Kidney glomerular epithelial cell (primary cell): Measurements from ENCODE around the gene PCYT1A.

Source experiments
- DNase-seq: peaks from one replicate; lab custom pipeline; 2025; lab: John Stamatoyannopoulos, UW

PCYT1A gene

DNA sequence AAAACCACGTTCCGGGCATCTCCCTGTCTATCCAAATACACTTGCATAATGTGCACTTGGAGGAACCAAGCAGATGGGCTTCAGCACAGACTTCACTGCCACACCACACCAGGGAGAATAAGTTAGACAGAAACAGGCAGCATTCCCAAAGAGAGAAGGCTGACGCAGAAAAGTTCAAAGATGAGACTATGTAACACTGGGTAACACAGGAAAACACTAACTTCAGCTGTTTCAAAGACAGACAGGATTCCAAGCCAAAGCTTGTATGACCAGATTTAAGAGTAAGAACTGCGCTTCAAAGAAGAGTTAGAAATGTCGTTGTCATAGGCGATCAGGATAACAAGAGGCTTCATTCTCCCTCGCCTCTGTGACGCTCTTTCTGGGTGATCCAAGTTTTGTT, 51.3 kb downstream of the PCYT1A start:
- DNase-seq = no peak

DNA sequence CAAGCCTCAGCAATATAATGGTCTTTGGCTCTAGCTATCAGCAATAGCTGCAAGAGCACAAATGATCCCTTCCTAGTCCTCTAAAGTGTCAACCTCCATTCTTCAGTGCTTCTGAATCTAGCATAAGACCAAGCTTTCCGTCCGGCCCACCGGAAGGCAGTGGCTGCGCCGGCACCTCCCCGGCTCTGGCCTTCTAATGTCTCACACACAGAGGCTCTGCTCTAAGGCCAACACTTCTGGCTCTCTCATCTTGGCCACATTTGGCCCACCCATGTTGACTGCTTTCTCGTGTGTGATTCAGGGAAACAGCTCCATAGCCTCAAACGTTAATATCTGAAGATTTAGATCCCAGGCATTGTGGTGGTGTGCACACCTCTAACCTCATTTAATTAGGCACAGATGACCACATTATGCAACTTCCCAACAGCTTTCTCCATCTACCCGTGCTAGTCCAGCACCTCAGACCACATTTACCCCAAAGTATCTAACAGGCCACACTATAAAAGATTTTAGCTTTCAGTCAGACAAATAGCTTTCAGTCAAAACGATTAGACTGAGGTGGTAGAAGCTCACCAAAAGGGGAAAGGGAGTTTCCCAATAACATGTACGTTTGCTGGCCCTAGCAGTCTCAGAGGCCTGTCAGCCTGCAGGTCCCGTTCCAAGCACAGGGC, 51.9 kb downstream of the PCYT1A start:
- no peak for DNase-seq

DNA sequence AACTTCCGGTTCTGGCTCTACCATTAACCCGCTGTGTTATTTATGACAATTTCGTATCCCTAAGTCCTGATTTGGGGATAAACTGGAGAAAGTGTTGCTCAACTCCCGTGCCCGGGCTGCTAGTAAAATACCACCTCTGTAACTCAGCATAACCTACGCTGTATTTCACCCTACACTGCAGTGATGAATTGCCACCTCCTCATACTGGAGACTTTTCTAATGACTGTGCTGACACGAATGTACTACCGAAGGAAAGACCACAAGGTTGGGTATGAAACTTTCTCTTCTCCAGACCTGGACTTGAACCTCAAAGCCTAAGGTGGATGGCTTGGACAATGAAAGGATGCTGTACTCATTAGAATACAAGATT, 54.7 kb downstream of the PCYT1A start:
- no peak for DNase-seq

DNA sequence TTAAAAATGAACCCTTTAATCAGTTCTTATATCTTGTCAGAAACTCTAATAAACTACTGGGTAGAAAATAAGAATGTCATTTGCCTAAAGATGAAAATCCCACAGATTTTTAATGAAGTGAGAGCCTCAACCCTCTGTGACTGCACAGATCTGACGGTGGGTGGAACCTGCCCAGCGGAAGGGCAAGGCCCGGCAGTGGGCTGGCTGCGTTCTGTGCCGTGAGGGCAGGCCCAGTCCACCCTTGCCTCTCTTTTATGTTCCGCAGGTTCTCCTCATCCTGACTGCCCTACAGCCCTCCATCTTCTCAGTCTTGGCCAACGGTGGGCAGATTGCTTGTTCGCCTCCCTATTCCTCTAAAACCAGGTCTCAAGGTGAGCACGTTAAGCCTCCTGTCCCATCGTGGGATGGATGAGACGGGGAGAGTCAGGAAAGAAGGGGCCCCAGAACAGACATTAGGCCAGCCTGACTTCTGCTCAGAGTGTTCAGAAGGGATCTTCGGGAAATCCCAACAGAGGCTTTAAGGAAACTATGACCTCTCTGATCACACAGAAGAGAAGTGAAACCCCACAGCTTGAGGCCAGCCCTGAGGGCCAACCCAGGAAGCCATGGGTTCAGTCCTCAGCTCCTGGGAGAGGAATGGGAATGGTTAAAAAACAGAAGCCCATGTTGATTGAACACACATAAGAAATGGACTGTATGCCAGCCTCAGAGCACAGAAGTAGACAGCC, 55.2 kb downstream of the PCYT1A start:
- DNase-seq = no peak

DNA sequence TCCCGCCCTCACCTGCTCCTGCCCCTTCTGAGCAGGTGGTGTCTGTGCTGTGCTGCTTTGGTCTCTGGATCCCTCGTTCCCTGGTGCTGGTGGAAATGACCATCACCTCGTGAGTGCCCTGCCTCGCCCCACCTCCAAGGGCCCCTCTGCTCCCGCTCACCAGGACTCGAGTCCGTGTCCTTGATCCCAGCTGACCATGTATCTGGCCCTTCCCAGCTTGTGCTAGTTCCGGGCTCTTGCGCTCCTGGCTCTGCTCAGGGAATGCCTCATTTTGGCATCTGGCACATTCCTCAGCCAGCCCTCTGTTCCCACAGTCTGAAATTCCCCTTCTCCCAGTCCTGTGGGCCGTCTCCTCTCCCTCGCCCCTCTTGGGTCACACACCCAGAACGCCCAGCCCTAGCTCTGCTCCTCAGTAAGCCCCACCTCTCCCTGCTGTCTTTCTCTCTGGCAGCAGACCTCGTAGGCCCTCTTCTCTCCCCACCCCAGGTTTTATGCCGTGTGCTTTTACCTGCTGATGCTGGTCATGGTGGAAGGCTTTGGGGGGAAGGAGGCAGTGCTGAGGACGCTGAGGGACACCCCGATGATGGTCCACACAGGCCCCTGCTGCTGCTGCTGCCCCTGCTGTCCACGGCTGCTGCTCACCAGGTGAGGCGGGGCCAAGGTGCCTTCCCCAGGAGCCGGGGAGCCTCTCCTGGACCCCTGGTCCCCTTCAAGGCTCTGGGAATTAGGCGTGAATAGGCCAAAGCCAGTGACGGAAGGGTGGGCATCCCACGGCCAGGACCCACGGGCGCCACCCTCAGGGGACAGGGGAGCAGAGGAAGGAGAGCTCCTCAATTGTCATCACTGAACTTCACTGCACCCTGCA, 59.7 kb downstream of the PCYT1A start:
- no peak for DNase-seq

DNA sequence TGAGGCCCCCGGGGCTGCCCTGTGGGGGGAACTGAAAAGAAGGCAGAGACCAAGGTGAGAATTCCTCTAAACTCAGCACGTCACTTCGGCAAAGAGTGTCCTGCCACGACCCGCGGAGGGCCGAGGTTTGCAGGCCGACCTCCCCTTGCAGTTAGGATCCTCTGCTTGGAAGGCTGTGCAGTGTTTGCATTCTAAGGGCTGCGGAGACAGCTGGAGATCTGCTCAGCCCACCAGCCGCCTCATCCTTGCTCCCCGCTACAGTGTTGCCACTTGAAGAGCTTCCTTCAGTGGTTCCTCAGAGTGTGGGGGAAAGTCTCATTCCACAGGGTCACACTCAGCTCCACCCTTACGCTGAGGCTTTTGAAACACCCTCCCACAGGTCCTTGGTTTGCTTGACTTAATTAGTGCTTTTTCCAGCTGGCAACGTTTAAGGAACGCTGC, 60.4 kb downstream of the PCYT1A start:
- DNase-seq = no peak

DNA sequence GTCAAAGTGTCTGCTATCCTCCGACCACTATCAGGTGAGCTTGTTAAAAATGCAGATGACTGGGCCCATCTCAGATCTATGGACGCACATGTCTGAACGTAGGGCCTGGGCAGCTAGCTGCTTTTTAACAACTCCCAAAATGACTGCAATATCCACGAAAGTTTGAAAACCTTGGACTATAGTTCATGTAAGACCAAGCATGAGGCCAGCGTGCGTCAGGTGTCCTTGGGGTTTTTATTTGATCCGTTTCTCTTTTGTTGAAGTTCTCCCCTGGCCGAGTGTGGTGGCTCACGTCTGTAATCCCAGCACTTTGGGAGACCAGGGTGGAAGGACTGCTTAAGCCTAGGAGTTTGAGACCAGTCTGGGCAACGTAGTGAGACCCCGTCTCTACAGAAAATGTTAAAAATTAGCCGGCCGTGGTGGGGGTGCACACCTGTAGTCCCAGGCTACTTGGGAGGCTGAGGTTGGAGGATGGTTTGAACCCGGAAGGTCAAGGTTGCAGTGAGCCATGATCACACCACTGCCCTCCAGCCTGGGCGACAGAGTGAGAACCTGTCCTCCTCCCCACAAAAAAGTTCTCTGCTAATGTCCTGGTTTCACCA, 61.7 kb downstream of the PCYT1A start:
- DNase-seq = no peak

DNA sequence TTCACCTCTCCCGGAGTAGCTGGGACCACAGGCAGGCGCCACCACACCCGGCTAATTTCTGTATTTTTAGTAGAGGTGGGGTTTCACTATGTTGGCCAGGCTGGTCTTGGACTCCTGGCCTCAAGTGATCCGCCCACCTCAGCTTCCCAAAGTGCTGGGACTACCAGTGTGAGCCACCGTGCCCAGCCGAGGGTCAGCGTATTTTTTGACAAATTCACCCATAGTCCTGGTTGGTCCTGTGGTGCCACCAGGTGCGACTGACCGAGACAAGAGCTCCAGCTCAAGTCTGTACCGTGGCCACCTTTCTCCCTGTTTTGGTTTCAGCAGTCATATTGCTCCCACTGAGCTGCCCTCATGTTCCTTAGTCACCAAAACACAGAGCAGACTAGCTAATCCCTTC, 62.4 kb downstream of the PCYT1A start:
- no peak for DNase-seq

DNA sequence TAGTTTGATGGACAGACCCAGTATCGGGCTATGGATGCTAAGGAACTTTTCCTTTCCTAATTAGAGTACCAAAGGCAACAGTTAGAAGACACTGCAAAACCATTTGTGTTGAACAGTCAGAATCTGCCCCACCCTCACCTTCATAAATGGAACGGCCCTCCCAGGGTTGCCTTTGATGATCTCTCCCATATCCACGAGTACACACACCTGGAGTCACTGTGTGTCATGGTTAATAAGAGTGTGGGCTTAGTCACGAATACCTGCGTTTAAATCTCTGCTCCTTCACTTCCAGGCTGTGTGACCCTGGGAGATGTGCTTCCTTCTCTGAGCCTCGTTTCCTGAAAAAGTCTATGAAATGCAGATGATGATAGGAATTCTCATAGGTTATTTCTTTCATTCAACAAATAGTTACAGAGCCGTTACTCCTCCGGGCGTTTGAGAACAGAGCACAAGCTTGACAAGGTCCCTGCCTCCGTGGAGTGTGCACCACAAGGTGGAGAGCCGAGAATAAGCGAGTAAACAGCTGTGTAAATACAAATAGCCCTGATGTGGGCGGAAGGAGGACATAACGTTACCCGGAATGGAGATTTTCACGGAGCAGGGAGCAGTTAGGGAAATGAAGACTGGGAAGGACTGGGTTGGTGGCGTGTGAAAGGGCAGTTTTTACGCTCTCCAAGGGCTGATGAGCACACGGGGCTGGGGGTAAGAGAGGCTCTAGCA, 64.5 kb downstream of the PCYT1A start:
- DNase-seq = no peak

DNA sequence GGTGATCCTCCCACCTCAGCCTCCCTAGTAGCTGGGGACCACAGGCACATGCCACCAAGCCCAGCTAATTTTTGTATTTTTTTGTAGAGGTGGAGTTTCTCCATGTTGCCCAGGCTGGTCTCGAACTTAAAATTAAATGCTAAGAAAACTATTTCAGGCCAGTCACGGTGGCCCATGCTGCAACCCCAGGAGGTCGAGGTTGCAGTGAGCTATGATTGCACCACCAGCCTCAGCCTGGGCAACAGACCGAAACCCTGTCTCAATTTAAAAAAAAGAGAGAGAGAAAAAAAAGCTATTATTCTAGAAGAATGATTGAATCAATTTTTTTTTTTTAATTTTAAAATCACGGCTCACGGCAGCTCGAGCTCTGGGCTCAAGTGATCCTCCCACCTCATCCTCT, 66.5 kb downstream of the PCYT1A start:
- no peak for DNase-seq

DNA sequence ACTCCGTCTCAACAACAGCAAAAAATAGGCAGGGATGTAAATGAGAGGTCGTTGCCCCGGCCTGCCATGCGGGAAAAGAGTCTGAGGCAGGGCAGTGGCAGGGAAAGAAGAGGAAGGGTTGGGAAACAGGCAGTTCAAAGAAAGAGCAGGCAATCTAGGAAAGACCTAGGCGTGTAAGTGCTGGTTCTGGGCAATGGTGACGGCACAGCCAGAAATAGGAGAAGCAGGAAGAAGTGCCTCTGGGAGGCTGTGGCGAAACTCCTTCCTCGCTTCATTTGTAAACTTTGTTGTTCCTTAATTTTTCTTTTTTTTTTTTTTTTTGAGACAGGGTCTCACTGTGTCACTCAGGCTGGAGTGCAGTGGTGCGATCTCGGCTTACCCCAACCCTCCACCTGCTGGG, 66.9 kb downstream of the PCYT1A start:
- DNase-seq = no peak

DNA sequence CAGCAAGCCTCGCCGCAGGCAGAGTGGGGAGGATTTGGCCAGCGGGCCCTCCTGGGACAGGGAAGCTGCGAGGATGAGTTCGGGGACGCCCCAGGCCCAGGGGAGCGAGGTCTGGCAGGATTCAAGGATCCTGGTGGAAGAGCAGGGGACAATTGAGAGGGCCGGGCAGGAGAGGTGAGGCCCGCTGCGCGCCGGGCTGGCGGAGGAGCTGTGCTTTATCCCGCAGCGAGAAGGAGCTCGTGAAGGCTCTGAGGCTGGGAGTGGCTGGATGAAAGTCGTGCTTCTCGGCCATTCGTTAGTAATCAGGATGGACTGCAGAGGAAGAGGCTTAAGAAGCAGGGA, 67.6 kb downstream of the PCYT1A start:
- DNase-seq = no peak

DNA sequence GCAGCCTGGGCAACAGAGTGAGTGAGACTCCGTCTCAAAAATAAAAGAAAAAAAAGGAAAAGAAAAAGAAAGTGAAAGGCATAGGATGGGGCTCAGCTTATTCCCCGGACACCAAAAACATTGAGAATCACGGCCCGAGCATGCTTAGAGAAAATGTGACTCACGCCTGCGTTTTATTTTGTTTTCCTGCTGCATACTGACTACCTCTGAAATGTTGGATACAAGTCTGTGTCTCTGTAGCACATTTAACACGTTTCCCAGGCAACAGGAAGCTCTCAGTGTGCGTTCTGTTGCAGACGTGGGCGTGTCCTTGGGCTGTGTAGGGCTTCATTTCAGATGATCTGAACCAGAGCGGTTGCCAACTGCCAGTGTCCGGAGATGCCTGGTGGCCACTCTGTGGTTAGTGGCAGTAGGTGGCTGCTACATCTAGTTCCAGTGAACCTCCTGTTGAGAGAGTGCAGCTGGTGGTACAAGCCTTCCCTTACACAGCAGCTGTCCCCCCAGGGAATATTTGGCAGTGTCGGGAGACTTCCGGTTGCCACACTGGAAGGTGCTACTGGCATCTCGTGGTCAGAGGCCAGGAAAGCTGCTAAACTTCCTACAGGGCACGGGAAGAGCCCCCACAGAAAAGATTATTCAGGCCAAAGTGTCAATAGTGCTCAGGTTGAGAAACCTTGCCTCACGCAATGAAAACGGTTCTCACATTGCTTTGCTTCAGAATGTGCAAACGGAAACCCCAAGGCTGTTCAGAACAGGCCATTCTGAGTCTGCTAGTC, 68.1 kb downstream of the PCYT1A start:
- peak; percentile 63 for DNase-seq

DNA sequence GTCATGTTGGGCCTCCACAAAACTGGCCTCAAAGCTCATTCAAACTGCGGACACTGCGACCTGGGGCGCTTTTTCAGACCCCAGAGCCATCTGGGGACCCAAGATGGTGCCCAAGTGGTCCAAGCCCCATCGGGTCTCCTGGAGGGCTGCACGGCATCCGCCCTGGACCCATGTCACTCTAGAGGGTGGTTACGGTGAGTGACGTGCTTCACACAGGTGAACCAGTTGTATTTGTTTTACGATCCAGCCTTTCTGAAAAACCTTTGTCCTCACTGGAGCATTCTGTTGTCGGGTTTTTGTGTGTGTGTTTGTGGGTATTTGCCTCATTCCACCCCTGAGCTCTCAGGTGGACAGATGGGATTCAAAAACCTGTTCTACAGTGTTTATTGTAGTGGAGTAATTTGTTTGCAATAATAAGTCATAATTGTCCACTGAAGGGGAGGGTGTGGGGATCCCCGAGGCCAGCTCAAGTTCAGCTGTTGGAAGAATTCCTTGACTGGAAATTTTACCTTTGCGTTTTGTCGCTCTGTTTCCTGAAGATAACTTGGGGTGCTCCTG, 69.3 kb downstream of the PCYT1A start:
- no peak for DNase-seq

DNA sequence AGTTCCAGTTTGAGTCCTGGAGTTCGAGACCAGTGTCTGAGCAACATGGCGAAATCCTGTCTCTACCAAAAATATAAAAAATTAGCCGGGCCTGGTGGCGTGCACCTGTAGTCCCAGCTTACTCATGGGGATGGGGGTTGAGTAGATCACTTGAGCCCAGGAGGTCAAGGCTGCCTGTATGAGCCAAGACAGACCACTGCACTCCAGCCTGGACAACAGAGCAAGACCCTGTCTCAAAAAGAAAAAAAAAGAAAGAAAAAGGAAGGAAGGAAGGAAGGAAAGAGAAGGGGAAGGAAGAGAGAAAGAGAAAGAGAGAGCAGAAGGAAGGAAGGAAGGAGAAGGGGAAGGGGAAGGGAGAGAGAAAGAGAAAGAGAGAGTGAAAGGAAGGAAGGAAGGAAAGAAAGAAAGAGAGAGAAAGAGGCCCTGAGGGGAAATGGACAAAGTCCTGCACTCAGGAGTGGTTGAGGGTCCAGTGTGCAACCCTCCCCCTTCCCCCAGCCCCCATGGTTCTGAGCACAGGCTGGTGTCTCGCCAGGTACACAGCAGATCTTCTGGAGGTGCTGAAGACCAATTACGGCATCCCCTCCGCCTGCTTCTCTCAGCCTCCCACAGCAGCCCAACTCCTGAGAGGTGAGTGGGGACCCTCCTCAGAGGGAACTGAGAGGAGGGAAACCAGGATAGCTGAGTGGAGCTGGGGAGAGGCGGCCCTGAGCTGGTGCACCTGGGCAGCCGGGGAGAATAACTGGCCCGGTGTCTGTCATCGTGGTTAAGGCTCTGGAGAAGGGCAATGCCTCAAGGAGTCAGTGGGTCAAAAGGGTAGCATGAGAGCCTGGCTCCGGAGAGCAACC, 70.0 kb downstream of the PCYT1A start:
- no peak for DNase-seq

DNA sequence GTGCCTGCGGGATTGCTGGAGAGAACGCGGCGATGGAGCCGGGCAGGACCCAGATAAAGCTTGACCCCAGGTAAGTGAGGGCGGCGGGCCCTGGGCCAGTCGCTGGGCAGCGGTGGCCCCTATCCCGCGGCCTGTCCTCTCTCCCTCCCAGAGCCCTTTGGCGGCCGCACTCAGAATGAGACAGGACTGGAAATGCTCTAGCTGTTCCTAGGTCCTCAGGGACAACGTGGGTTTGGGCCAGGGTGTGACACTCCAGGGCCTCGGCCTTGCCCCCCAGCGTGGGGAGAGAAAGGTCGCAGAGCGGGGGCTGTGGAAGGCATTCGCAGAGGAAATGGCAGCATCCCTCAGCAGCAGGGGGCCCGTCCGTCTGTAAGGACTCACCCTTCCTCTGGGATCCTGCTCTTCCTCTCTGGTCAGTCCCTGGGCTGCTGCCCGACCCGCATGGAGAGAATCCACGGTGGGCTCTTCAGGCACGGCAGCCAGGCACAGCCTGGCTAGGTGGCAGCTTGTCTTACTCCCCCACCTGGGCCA, 70.8 kb downstream of the PCYT1A start:
- no peak for DNase-seq

DNA sequence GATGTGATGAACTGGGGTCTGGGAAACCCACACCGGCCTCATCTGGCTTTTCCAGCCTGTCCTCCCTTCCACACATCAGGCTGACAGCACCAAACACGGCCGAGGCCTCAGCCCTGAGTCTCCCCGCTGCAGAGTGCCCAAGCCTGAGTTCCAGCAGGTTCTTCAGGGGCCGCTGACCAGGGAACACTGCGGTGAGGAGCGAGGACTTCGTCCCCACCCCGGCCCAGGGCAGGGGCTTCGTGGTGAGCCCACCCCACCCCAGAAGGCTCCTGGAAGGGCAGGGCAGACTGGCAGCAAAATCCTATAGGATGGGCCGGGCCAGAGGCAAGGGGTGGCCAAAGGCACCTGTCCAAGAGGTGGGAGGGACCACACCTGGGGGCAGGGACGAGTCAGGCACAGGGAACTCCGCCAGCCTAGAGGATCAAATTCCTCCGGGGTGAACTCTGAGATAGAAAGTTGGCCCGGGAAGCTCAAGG, 71.4 kb downstream of the PCYT1A start, which contains the start of gene SLC51A:
SLC51A (plus strand) TSS at position 446 of the 476 bp plus-strand sequence. CDS start 179 bp downstream, outside the sequence.
- no peak for DNase-seq

DNA sequence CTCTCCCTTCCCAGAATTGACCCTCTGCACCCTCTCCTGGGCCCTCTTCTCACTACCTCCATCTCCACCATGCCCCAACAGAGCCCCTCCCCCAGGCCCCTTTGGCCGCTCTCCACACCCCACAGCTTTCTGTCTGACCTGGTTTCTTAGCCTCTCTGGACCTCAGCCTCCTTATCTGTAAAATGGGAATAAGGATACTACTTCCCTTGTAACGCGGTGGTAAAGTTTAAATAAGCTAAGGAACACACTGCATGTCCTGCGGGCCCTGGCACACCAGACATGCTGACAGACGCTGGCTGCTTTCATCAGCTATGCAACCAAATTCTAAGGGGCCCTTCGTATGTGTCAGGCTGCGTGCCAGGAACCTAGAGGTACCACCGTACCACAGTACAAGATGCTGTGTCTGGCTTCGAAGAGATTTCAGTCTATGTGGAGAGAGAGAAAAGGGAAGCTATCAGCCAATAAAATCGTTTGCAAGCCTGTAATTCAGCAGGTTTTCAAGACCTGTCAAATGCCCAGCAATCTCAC, 72.0 kb downstream of the PCYT1A start:
- no peak for DNase-seq
